ENCODE measurements around the gene HSPA12B.

HSPA12B gene

GRCh38 chr20:3734111-3734843 lies 1.8 kb downstream of the HSPA12B start:
- no peak overlapping the region for H3K4me3 ChIP-seq (ENCODE audit: low read depth, low read length)
- no peak for TF ChIP-seq CTCF (IDR thresholded peaks at IDR 0.05; ENCODE audit: borderline replicate concordance, insufficient read depth, low read depth, low read length)

GRCh38 chr20:3735768-3736167 lies 3.3 kb downstream of the HSPA12B start:
- no peak overlapping the region for H3K4me3 ChIP-seq (ENCODE audit: low read depth, low read length)
- no peak for TF ChIP-seq CTCF (IDR thresholded peaks at IDR 0.05; ENCODE audit: borderline replicate concordance, insufficient read depth, low read depth, low read length)

- TF ChIP-seq CTCF (IDR thresholded peaks at IDR 0.05; ENCODE audit: borderline replicate concordance, insufficient read depth, low read depth, low read length) = no peak
- no peak overlapping the region for H3K4me3 ChIP-seq (ENCODE audit: low read depth, low read length)
Observed at GRCh38 chr20:3738111-3739053, 5.9 kb downstream of the HSPA12B start.

- H3K4me3 ChIP-seq (ENCODE audit: low read depth, low read length) = no peak overlapping the region
Observed at GRCh38 chr20:3739054-3739925, 6.8 kb downstream of the HSPA12B start.

GRCh38 chr20:3739926-3740451 lies 7.5 kb downstream of the HSPA12B start:
- no peak overlapping the region for H3K4me3 ChIP-seq (ENCODE audit: low read depth, low read length)
- TF ChIP-seq CTCF (IDR thresholded peaks at IDR 0.05; ENCODE audit: borderline replicate concordance, insufficient read depth, low read depth, low read length) = no peak

More at GRCh38 chr20:3739054-3739925, 6.8 kb downstream of the HSPA12B start:
- TF ChIP-seq CTCF (IDR thresholded peaks at IDR 0.05; ENCODE audit: borderline replicate concordance, insufficient read depth, low read depth, low read length) = no peak

GRCh38 chr20:3740615-3741301 lies 8.3 kb downstream of the HSPA12B start:
- H3K4me3 ChIP-seq (ENCODE audit: low read depth, low read length) = no peak overlapping the region
- TF ChIP-seq CTCF (IDR thresholded peaks at IDR 0.05; ENCODE audit: borderline replicate concordance, insufficient read depth, low read depth, low read length) = no peak

Measured in GM12875 (cell line).